ENCODE data around the gene MYH16.
"Not testable (repeated sequence)": the region's sequence is repeated elsewhere in the genome, so short reads cannot be mapped to it uniquely, and the experiment has no call there.

The MYH16 gene

GRCh38 chr7:99352247-99352646 is 79.6 kb downstream of the MYH16 start:
- Histone ChIP-seq H3K27me3 (ENCODE audit: insufficient read depth, low read depth) (no peaks in the 10 kb centered on the region), H4K20me1 (ENCODE audit: insufficient read depth) (no peaks in the 10 kb centered on the region), H3K4me3 (IDR thresholded peaks at IDR 0.05; ENCODE audit: insufficient read depth, low read depth, low read length) (no peak overlapping the region), H3K9ac (no peak overlapping the region), H3K36me3 (ENCODE audit: insufficient read depth) (peaks cover 9% of the 10 kb centered on the region; the same call in 1 of the 2 replicates), H3K79me2 (ENCODE audit: insufficient read depth, low read depth) (no peaks in the 10 kb centered on the region), H3K27ac (no peak overlapping the region), H2AFZ (ENCODE audit: low read depth) (no peak overlapping the region), H3K4me1 (ENCODE audit: low read depth, poor library complexity, severe bottlenecking) (no peaks in the 10 kb centered on the region), H3K4me2 (no peak overlapping the region)
- TF ChIP-seq CTCF (conservative IDR thresholded peaks at IDR 0.05; ENCODE audit: low read depth, low read length), result no peak

GRCh38 chr7:99355098-99355497 is 82.5 kb downstream of the MYH16 start:
- peaks cover 14% of the 10 kb centered on the region; the same call in 1 of the 2 replicates for H3K36me3 ChIP-seq (ENCODE audit: insufficient read depth)
- no peak overlapping the region for H3K4me3 ChIP-seq (IDR thresholded peaks at IDR 0.05; ENCODE audit: insufficient read depth, low read depth, low read length)
- H3K9ac ChIP-seq, result no peak overlapping the region
- no peaks in the 10 kb centered on the region for H3K27me3 ChIP-seq (ENCODE audit: insufficient read depth, low read depth)
- no peak overlapping the region for H2AFZ ChIP-seq (ENCODE audit: low read depth)
- no peak overlapping the region for H3K4me2 ChIP-seq
- no peak for TF ChIP-seq CTCF (conservative IDR thresholded peaks at IDR 0.05; ENCODE audit: low read depth, low read length)
- H3K4me1 ChIP-seq (ENCODE audit: low read depth, poor library complexity, severe bottlenecking), result no peaks in the 10 kb centered on the region
- no peaks in the 10 kb centered on the region for H3K79me2 ChIP-seq (ENCODE audit: insufficient read depth, low read depth)
- H3K27ac ChIP-seq, result no peak overlapping the region
- no peaks in the 10 kb centered on the region for H4K20me1 ChIP-seq (ENCODE audit: insufficient read depth)

DNA sequence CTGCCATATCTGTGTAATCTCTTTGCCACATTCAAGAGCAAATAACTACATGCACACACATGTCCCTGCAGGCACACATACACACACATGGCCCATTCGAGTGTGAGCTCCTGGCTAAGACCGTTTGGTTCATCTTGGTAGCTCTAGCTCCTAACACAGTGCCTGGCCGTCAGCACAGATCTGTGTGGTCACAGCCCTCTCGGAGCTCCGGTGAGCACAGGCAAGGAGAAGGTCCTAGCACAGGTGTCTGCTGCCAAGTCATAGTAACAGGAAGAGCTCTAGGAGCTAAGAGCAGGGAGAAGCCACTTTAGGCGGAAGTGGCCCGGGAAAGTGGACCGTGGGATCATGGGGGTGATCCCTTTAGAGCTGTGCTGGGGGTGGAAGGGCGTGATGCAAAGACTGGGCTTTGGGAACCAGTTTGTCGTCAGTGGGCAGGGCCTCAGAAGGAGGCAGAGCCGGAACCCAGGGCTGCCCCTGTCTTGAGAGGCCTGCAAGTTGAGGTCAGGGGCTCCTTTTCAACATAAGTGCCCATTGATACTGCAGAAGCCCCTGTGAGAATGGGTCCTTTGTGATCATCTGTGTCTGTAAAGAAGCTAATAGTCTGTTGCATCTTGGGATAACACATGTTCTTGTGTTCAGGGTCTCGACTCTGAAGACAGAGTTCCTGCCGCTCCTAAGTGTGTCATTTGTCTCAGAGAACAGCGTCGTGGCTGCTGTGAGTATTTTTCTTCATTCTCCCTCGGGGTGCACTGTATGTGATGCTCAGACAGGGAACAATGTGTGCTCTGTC is 85.3 kb downstream of the MYH16 start:
- no peak overlapping the region for H3K4me2 ChIP-seq
- H3K36me3 ChIP-seq (ENCODE audit: insufficient read depth), result peaks cover 5% of the 10 kb centered on the region; the same call in 1 of the 2 replicates
- H3K27me3 ChIP-seq (ENCODE audit: insufficient read depth, low read depth), result no peaks in the 10 kb centered on the region

GRCh38 chr7:99358521-99358920 is 85.9 kb downstream of the MYH16 start:
- not testable (repeated sequence) for H4K20me1 ChIP-seq (ENCODE audit: insufficient read depth); H3K4me1 ChIP-seq (ENCODE audit: low read depth, poor library complexity, severe bottlenecking); H3K4me3 ChIP-seq (IDR thresholded peaks at IDR 0.05; ENCODE audit: insufficient read depth, low read depth, low read length); H3K27ac ChIP-seq; H3K79me2 ChIP-seq (ENCODE audit: insufficient read depth, low read depth); H2AFZ ChIP-seq (ENCODE audit: low read depth); H3K36me3 ChIP-seq (ENCODE audit: insufficient read depth); H3K4me2 ChIP-seq; H3K9ac ChIP-seq; H3K27me3 ChIP-seq (ENCODE audit: insufficient read depth, low read depth)

More for the DNA sequence above, 85.3 kb downstream of the MYH16 start:
- Histone ChIP-seq H3K9ac (no peak overlapping the region), H4K20me1 (ENCODE audit: insufficient read depth) (no peaks in the 10 kb centered on the region), H3K27ac (no peak overlapping the region), H3K4me3 (IDR thresholded peaks at IDR 0.05; ENCODE audit: insufficient read depth, low read depth, low read length) (no peak overlapping the region), H3K79me2 (ENCODE audit: insufficient read depth, low read depth) (no peaks in the 10 kb centered on the region), H2AFZ (ENCODE audit: low read depth) (no peak overlapping the region), H3K4me1 (ENCODE audit: low read depth, poor library complexity, severe bottlenecking) (no peaks in the 10 kb centered on the region)
- TF ChIP-seq CTCF (conservative IDR thresholded peaks at IDR 0.05; ENCODE audit: low read depth, low read length), result no peak

- no peak overlapping the region for H3K27ac ChIP-seq
- no peaks in the 10 kb centered on the region for H3K4me1 ChIP-seq (ENCODE audit: low read depth, poor library complexity, severe bottlenecking)
- H3K79me2 ChIP-seq (ENCODE audit: insufficient read depth, low read depth), result no peaks in the 10 kb centered on the region
- H4K20me1 ChIP-seq (ENCODE audit: insufficient read depth), result no peaks in the 10 kb centered on the region
- no peak overlapping the region for H2AFZ ChIP-seq (ENCODE audit: low read depth)
- H3K4me2 ChIP-seq, result no peak overlapping the region
- H3K9ac ChIP-seq, result no peak overlapping the region
- H3K36me3 ChIP-seq (ENCODE audit: insufficient read depth), result peaks cover 12% of the 10 kb centered on the region; the same call in 1 of the 2 replicates
- H3K4me3 ChIP-seq (IDR thresholded peaks at IDR 0.05; ENCODE audit: insufficient read depth, low read depth, low read length), result no peak overlapping the region
- H3K27me3 ChIP-seq (ENCODE audit: insufficient read depth, low read depth), result no peaks in the 10 kb centered on the region
- TF ChIP-seq CTCF (conservative IDR thresholded peaks at IDR 0.05; ENCODE audit: low read depth, low read length), result no peak
Observed at GRCh38 chr7:99359465-99360154, 87.0 kb downstream of the MYH16 start.

All from KMS-11 (cell line).